Fibroblast of the conjunctiva (primary cell): Measurements from ENCODE around the gene TEK.
"Not testable (repeated sequence)": the region's sequence is repeated elsewhere in the genome, so short reads cannot be mapped to it uniquely, and the experiment has no call there.

Source experiments
- DNase-seq: peaks from one replicate; pipeline ENCODE4 v3.0.0-alpha.2; 2010; ENCODE audit warnings: low read depth

Gene TEK

DNA sequence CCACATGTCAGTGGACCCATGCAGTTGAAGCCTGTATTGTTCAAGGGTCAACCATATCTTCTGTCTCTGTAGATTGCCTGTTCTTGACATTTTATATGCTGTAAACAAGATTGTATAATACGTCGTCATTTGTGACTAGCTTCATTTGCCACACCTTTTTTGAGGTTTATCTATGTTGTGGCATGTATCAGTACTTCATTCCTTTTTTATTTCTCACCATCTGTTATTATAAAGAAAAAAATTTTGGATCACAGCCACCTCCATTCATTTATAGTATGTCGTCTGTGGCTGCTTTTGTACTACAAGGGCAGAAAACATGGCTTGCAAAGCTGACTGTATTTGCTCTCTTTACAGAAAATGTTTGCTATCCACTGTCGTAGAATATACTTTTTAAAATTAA, 72.4 kb downstream of the TEK start:
- no peak for DNase-seq

DNA sequence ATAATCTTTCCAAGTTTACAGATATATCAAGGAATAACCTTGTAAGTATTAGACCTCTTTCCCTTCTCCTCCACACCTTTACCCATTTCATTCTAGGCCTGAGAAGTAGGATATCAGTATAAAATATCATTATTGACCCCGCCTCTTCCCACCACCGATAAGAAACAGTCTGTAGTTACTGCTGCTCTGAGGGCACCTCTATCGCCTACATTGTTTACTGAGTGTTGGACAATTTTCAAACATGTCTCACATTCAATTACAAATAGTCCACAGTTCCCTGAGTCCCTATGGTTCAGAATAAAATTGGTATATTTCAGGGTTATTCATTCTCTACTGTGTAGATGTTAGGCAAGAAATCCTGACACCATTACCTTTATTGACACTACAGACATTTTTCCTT, 73.4 kb downstream of the TEK start:
- no peak for DNase-seq

DNA sequence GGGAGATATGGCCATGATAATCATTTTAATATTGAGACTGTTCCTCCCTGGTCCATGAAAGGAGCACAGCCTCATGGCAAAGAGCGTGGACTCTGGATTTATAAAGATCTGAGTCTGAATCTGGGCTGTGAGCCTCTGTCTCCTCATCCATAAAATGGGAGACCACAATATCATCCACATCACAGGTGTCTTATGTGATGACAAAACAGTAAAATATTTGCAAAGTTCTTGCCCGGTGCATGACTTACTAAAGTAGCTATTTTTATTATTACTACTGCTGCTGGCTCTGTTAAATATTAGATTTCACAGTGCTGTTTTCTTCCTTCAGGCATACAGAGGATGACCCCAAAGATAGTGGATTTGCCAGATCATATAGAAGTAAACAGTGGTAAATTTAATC, 74.1 kb downstream of the TEK start:
- DNase-seq: no peak

DNA sequence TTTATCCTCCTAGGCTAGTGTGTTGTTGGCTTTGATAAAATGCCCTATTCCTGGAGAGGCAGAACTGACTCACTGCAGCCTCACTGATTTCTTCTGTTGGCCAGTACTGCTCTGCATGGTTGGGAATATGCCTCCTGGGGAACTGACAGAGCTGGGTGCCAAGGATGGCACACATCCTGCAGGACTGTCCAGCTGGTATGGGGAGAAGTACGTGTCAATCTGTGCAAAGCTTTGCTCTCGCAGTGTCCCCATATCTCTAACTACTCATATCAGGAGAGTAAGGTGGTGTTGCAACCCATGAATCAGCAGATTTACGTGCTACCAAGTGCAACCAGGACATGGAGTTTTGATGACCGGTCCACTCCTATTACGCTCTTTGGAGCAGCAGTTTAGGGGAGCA, 74.7 kb downstream of the TEK start:
- DNase-seq: no peak

DNA sequence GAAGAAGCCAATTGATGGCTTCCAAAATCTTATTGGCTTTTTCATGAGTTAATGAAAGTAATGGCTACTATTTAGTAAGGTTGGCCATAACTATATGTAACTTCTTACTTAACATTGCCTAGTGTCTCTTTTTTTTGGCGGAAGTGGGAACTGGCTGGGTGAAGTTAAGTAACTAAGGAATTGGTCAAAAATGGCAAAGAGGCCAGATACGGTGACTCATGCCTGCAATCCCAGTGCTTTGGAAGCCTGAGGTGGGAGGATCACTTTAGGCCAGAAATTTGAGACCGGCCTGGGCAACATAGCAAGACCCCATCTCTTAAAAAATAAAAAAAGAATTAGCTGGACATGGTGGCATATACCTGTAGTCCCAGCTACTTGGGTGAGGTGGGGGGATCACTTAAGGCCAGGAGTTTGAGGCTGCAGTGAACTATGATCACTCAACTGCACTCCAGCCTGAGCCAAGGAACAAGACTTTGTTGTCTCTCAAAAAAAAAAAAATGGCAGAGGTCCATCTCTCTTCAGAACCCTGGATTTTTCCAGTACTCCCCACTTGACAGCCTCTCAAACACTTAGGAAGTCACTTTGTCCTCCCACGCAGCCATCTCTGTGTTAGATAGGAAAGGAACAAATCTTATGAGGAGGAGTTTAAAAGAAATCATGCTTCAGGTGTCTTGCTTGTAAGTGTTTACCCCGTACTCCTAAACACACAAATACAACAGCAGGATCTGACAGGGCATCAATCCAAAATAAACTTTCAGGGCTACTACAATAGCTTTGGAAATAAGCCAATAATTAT, 75.7 kb downstream of the TEK start:
- DNase-seq: no peak

DNA sequence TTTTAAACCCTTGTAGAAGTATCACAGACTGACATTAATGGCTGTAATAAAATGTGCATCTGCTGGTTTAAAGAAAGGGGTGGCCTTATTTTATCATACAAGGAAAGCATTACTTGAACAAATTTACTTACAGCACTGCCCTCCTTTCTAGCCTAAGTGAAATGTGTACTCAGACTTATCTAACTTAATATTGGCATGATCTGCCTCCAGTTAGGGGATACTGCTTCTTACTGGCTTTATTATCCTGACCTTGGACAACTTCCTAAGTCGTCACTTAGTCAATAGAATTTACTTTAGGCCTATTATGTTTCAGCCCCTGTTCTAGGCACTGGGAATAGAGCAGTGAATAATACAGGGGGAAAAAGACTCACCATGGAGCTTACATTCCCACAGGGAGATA, 79.4 kb downstream of the TEK start:
- DNase-seq: no peak

DNA sequence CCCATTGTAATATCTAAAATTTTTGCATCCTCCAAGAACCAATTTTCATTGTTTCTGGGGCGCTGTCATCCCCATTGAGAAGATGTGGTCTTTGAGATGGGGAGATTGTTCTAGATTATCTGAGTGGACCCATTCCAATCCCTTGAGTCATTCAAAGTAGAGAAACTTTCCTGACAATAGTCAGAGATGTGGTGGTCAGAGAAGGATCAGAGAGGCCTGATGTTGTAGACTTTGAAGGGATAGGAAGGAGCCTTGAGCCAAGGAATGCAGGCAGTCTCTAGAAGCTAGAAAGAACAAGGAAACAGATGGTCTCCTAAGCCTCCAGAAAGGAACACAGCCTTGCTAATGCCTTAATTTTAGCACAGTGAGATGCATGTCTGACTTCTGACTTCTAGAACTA, 80.4 kb downstream of the TEK start:
- no peak for DNase-seq

DNA sequence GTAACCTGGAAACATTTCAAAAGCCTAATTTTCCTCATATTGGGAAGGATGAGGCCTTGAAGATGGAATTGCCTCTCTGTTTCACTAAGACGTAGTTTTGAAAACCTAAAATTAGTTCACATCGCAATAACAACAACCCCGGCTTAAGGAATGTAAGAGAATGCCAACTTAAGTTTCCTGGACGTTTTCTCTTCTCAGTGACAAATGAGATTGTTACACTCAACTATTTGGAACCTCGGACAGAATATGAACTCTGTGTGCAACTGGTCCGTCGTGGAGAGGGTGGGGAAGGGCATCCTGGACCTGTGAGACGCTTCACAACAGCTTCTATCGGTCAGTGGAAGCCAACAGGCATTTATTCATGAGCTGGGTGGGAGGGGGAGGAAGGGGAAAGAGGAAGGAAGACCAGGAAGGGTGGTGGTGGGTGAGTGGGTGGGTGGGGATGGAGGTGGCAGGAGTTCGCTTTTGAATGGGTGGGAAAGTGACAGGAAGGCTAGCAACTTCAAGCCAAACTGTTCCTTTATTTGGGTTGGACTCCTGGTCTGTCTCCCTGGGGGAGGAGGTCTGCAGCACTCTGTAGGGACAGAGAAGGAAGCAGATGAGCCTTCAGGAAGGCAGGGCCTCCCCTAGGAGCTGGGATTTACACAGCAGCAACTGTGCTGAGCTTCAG, 83.4 kb downstream of the TEK start:
- DNase-seq: no peak

DNA sequence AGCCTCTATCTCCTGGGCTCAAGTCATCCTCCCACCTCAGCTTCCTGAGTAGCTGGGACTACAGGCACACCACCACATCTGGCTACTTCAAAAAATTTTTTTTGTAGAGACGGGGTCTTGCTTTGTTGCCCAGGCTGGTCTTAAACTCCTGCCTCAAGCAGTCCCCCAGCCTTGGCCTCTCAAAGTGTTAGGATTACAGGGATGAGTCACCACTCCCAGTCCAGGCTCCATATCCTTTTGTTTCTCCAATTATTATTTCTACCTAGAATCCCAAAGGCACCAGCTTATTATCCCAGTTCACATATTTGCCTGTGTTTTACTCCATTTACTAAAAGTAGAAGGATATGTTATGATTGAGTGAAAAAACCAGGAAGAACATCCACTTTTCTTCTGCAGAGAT, 84.9 kb downstream of the TEK start:
- DNase-seq: no peak

DNA sequence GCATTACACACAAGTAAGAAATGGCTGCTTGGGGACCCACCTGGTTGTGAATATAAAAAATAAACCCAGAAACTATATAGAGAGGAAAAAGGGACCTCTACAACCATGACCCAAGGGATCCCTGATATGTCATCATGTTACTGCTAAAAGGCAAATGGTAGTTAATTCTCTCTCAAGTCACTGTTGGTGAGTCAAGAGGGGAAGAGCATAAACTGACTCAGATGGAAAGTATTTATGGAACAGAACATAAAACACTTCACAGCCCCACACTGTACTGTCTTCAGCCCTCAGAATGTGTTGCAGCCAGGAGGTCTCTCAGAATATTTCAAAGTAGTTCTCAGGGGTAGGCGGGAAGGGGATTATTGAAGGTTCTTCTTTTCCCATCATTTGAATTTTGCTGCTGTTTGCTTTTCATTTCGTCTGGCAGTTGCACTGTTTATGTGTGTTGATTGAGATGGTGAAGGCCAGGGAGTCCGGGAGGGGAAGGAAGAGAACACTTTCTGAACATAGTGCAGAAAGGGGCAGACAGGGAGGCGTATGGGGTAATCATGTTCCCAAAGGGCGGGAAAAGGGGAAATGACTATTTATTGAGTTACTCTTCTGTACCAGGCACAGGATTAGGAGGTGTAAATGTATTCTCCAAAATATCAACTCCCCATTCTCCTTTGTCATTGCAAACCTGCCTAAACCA, 85.5 kb downstream of the TEK start:
- DNase-seq: peak; percentile 32

DNA sequence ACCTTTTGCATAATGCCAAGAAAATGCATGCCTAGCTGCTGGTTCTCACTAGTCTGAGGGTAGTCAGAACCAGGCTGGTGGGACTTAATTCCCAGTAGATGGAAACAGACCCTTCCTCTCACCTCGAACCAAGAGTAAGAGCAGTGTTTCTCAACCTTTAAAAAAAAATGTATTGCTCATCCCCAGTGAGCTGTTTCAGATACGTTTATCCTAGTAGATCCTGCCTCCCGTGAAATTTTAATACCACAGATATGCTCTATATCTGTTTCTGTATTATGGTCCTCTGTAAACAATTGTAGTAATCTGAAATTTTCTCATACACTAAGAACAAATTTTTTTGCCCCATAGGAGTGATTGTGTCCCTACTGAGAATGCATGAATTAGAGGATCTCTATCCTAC, 86.2 kb downstream of the TEK start:
- DNase-seq: no peak

DNA sequence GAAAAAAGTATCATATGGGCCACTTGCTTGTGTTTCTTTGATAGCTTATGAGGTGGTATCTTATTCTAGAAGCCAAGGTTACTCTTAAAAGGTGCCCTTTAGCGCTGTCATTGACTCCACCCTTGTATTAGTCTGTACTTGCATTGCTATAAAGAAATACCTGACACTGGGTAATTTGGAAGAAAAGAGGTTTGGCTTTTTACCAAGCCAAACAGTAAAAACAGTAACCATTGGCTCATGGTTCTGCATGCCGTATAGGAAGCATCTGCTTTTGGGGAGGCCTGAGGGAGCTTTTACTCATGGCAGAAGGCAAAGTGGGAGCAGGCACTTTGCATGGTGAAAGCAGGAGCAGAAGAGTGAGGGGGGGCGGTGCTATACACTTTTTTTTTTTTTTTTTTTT, 87.4 kb downstream of the TEK start:
- DNase-seq: no peak

DNA sequence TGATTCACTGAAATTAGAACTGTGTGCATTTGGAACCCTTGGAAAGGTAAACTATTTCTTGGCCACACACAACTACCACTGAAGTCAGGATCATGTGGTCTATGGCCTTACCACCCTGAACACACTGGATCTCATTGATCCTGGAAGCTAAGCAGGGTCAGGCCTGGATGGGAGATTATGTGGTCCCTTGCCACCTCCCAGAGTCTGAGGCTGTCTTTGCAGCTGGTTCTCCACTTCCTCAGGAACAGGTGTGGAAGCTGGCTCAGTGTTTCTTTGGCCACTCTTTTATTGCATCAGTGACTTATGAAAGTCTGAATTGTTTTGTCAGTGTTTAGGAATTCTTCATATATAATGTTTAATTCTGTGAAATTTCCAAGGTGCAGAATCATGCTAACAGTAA, 89.2 kb downstream of the TEK start:
- no peak for DNase-seq

DNA sequence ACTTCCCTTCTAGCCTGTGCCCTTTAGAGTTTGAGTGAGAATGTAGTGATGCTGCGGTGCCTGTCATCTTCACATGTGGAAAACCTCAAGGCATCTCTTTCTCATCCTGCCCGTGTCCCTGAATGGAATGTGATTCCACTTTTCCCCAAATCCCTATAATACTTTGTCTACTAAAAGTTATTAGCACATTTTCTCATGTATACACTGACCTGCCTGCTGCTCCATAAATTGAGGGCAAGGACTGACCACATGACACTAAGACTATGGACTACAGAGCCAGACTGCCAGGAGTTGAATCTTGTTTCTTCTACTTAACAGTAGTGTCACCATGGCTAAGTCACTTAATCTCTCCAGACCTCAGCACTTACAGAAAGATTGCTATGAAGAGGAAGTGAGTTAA, 93.0 kb downstream of the TEK start:
- no peak for DNase-seq

DNA sequence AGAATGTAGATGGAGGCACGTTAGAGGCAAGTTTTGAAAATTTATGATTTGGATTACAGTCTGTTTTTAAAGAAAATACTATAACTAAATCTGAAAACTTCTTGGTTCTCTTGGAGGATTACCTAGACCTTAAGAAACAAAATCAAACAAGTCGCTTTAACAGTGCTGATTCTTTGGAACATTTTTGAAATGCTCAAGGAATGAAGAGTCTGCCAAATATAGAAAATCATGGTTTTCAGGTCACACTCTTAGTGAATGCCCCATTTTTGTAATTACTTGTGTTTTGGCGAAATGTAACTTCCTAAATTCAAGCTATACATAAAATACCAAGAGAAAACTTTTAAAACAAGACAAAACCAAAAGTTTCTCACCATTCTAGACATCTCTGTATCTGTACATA, 94.8 kb downstream of the TEK start:
- DNase-seq: no peak

DNA sequence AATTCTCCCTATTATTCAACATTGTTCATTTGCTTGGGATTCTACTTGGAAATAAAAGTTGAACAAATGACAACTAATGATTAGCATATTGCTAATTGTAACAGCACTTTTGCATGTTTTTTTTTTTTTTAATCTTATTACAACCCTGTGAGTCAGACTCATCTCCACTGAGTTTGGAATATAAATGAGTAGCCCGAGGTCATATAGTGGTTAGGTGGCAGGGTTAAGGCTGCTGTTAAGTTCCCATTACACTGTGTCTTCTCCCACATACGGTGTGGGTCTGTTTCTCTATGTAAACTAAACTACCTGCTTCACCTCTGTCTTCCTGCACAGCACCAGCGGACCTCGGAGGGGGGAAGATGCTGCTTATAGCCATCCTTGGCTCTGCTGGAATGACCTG, 95.6 kb downstream of the TEK start:
- no peak for DNase-seq

DNA sequence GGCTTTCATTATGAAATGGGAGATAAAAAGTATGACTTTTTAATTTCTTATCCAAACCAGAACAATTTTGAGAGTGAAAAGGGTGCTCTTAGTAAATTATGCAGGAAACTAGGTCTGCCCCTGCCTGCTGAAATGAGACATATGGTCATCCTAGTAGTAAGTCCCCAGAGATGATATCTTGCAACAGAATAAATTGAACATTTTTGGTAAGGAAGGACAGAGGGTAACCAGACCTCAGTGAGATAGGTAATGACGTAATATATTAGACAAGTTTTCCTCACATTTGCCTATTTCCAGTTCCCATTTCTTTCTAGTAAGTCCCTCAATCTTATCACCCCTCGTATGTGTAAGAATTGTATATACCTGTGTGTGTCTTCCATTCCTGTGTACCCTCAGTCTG, 96.2 kb downstream of the TEK start:
- no peak for DNase-seq

DNA sequence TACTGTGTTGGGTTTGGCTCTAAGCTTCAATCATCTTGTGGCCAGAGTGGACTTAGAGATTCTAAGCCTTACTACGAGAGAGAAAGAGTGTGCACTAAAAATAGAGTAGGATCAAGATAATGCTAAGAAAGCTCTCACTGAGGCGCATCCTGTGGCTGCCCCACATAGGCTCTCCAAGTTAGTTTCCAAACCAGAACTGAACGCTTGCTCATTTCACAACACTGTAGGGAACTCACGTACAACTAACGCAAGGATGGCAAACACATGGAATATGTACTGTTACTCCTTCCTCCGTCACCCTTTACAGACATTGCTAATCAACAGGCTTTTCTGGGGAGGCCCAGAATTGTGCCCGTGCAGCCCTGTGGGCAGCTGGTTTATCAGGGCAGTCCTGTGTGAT, 97.0 kb downstream of the TEK start:
- DNase-seq: no peak

DNA sequence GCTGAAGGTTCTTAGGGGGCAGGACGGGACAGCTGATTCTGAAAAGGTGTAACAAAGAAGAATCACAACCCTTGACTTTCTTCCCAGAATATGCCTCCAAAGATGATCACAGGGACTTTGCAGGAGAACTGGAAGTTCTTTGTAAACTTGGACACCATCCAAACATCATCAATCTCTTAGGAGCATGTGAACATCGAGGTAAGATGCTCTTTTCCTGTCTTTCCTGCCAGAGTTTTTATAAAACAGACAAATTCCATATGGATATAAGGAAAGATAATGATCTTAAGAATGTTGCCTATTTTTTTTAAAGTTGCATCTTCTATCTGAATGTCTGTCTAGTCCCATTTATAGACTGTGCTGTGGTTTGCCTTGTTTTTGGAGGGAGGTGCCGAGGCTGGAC, 100.0 kb downstream of the TEK start:
- DNase-seq: no peak

DNA sequence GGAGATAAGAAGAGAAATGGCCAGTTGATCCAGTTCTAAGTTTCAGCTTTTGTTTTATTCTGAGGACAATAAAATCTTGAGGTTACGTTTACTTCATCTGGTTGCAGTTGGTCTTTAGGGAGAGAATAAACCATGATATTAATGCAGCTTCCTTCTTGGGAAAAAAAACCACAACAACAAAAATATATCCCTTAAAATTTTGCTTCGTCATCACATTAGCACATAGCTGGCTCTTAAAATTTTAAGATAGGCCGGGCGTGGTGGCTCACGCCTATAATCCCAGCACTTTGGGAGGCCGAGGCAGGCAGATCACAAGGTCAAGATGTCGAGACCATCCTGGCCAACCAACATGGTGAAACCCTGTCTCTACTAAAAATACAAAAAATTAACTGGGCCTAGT, 101.6 kb downstream of the TEK start:
- no peak for DNase-seq

DNA sequence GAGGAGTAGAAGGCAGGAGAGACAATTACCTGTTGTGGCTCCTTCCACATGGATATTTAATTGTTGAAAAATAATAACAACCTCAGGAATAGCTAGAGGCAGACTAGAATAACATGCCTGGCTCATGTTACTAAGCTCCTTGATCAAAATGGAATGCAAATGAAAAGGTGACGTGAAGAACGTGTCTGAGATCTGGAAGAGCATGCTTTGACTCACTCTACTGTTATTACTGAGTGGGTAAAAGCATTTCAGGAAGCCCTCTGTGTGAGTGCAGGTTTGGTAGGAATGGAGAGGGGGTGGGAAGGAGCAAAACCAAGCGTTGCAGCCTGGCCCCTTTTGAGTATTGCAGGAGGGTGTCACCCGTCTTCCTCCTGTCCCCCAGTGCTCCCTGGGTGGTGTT, 103.2 kb downstream of the TEK start:
- DNase-seq: no peak

DNA sequence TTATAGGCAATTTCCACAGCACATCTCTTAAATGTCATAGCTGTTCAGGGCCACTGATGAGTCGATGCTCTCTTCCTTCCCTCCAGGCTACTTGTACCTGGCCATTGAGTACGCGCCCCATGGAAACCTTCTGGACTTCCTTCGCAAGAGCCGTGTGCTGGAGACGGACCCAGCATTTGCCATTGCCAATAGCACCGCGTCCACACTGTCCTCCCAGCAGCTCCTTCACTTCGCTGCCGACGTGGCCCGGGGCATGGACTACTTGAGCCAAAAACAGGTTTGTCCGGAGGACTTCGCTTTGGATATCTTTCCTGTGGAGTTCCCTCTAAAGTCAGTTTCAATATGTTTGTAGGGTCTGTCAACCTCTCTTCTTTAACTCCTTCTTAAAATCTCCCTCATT, 103.6 kb downstream of the TEK start:
- no peak for DNase-seq

DNA sequence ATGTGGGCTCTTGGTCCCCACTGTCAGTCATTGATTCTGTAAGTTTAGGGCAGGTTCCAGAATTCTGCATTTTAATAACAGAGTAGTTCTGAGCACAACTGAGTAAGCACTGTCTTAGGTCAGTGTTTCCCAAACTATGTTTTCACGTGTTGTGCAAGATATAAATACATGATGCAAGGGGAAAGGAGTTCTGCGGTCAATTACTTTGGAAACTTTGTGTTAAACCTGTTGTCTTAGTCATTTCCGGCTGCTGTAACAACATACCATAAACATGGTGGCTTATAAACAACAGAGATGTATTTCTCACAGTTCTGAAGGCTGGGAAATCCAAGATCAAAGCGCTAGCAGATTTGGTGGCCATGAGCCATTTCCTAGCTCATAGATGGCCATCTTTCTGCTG, 118.2 kb downstream of the TEK start:
- DNase-seq: no peak

DNA sequence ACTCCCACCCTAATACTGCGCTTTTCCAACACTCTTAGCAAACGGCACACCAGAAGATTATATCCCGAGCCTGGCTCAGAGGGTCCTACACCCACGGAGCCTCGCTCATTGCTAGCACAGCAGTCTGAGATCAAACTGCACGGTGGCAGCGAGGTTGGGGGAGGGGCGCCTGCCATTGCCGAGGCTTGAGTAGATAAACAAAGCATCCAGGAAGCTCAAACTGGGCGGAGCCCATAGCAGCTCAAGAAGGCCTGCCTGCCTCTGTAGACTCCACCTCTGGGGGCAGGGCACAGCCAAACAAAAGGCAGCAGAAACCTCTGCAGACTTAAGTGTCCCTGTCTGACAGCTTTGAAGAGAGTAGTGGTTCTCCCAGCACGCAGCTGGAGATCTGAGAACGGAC, 130.6 kb downstream of the TEK start:
- DNase-seq: not testable (repeated sequence)
